ENCODE measurements around the gene WBP2NL.

- TF ChIP-seq ZFP30 (CRISPR knock-in tag; IDR thresholded peaks at IDR 0.05) (no peak), CSRNP3 (CRISPR knock-in tag; IDR thresholded peaks at IDR 0.05) (no peak), ARNTL (CRISPR knock-in tag; IDR thresholded peaks at IDR 0.05; ENCODE audit: borderline replicate concordance, low read depth) (no peak), OSR1 (CRISPR knock-in tag; IDR thresholded peaks at IDR 0.05) (no peak), PATZ1 (CRISPR knock-in tag; IDR thresholded peaks at IDR 0.05; ENCODE audit: borderline replicate concordance) (no peak), BACH2 (CRISPR knock-in tag; IDR thresholded peaks at IDR 0.05; ENCODE audit: borderline replicate concordance) (no peak), ISL1 (CRISPR knock-in tag; IDR thresholded peaks at IDR 0.05) (no peak), ZNF70 (CRISPR knock-in tag; IDR thresholded peaks at IDR 0.05) (no peak), CREB5 (CRISPR knock-in tag; IDR thresholded peaks at IDR 0.05; ENCODE audit: low read depth) (no peak)
Observed at GRCh38 chr22:42070517-42071422, 72.2 kb downstream of the WBP2NL start, which contains the start of gene NAGA.
